IPS-11a (cell line): ENCODE measurements around the gene CGB8.
"Not testable (repeated sequence)": the region's sequence is repeated elsewhere in the genome, so short reads cannot be mapped to it uniquely, and the experiment has no call there.

Experiments
- H3K4me3 ChIP-seq: one replicate; pipeline ENCODE4 v1.5.1; 2013; ENCODE audit warnings: low read depth, low read length, control low read depth

CGB8 gene

DNA sequence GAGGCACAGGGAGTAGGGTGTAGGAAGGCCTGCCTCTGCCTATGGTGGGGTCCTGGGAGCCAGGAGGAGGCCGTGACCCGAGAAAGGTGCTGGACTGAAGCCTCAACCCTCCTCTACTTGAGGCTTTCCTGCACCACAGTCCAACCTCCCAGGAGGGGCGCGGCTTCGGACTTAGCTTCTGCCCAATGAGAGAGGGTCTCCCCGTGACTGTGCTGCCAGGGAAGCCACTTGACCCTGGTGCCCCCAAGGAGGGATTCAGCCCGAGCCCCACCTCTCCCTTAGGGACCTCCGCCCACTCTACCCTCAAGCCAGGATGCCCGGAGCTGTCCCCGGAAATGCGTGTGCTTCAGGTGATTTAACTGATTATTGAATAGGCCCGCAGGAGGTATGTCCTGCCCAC is at the start of gene CGB8:
Gene CGB8 (minus strand): TSS at position 101 of the 400 bp plus-strand sequence. CDS start 372 bp downstream, outside the sequence.
- not testable (repeated sequence) for H3K4me3 ChIP-seq

DNA sequence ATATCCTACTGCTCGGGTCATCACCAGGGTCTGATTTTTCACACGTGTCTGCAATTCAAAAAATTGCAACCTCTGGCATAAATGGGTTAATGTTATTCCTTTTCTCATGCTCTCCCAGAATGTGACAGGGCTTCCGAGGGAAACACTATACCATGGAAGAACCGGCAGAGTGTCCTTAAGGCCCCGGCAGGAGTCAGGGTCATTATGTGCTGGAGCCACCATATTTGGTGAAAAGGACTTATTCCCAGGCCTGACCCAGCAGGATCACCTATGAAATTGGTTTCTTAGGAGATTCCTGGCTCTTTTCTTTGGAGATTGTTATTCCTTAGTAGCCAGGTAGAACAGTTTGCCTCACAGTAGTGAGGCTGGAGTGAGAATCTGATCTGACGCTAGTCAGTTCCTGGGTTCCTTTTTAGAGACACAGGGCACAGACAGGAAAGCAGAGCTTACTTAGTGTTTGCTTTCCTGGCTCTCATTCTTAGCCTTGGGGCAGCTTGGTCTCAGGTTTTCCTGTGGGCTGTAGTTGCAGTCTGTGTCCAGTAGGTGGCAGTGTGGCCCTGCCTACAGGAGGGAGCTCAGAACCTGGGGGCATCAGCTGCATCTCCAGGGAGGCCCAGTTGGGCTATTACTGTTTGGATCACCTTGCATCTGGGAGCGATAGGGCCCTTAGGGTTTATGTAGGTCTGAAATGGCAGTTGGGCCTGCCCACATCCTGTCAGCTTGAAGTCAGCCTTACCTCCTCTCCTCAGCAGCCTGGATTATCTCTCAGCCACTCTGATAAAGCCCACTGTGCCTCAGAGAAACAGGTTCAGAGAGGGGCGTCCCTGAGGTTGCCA is 48.8 kb upstream of the CGB8 start:
- no peak overlapping the region for H3K4me3 ChIP-seq

DNA sequence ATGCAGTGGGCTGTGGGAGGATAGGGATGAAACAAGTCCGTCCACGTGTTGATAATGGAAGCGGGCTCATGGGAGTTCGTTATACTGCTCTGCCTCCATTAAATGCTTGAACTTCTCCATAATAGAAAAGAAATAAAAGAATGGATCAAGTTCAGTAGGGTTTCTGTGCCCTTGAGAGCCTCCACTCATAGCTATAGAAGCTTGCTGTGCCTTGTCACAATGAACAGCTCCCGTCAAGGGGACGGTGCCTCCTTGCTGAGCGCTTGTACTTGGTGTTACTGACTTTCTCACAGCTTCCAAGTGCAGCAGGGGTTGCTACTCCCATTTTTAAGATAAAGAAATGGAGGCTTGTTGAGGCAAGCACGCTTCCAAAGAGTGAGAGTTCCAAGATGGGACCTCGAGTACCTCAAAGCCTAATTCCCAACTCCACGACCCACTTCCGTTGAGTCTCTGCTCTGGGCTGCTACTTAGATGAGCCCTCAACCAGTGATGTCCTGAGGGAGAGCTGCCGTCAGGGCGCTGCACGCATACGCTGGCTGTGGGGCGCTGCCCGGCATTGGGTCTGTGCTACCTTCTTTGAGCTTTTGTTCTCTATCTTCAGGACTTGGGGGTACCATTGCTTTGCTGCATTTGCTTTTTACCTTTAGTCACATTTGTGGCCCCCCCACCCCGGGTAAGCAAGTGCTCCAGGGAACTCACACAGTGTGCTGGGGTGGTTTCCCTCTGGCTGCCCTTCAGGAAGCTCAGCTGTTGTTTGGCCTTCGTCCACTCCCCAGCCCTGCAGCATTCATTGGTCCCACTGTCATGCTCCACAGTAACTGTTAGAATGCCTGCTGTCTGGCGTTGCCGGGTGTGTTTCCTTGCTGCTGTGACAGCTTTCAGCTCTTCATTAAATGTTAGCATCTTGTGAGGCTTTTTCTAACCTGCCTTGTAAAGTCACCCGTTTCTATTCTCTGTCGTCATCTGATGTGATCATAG is 45.9 kb upstream of the CGB8 start:
- no peak overlapping the region for H3K4me3 ChIP-seq

DNA sequence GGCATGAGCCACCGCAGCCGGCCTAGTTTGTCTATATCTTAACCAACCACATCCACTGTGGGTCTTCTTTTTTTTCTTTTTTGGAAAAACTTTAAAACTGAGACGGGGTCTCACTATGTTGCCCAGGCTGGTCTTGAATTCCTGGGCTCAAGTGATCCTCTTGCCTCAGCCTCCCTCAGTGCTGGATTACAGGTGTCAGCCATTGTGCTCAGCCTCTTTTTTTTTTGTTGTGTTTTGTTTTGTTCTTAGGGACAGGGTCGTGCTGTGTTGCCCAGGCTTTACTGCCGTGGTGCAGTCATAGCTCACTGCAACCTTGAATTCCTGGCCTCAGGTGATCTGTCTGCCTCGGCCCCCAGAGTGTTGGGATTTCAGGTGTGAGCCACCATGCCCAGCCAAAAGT is 43.8 kb upstream of the CGB8 start:
- no peak overlapping the region for H3K4me3 ChIP-seq

DNA sequence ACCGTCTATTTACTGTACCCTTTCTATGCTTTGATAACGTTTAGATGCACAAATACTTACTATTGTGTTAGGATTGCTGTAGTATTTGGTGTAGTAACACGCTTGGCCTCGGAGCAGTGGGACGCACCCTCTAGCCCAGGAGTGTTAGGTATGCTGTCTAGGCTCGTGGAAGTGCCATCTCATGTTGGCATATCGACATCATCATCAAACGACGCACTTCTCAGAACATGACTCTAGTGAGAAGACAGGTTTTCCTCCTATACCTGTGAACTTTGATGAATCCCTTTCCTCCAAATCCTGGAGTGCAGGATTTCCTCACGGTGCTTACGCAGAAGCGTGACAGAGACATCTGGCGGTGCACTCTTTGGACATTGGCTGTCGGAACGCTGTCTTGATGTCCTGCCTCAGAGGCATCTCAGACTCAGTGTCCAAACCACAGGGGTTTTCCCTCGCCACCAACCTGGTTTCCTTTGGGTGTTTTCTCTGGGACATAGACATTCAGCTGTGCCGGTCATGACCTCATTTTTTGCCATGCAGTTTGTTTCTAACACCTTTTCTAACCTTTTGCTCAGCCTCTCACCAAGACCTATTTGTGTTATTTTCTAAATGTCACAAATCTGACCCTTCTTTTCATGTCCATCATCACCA is 42.6 kb upstream of the CGB8 start:
- H3K4me3 ChIP-seq: no peak overlapping the region

DNA sequence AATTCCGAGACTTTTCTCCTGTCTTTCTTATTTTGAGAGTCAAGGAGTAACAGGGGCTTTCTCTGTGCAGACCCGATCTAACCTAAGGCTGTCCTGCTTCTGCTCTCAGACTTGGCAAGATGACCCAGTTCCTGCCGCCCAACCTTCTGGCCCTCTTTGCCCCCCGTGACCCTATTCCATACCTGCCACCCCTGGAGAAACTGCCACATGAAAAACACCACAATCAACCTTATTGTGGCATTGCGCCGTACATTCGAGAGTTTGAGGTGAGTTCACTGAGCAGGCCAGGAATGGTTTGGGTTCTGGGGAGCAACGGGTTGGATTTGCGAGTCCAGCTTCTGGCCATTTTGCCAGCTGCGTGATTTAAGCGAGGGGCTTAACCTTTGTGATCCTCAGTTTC is 37.4 kb upstream of the CGB8 start:
- peak overlapping the region; percentile 94 for H3K4me3 ChIP-seq

DNA sequence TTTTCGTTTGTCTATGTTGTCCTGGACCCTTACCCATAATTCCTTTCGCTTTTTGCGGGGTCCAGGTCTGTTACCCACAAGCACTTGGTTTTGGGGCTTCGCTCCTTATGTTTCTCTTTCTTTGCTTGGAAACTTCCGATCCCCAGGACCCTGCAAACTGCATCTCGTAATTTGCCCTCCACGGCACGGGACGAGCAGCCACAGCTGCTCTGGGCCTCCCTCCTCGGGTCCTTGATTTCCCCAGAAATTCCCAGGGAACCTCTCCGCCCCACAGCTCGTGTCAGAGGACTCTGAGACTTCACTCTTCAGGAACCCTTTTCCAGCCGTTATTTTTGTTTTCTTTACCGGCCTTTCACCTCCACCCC is 36.9 kb upstream of the CGB8 start:
- peak overlapping the region; percentile 94 for H3K4me3 ChIP-seq

DNA sequence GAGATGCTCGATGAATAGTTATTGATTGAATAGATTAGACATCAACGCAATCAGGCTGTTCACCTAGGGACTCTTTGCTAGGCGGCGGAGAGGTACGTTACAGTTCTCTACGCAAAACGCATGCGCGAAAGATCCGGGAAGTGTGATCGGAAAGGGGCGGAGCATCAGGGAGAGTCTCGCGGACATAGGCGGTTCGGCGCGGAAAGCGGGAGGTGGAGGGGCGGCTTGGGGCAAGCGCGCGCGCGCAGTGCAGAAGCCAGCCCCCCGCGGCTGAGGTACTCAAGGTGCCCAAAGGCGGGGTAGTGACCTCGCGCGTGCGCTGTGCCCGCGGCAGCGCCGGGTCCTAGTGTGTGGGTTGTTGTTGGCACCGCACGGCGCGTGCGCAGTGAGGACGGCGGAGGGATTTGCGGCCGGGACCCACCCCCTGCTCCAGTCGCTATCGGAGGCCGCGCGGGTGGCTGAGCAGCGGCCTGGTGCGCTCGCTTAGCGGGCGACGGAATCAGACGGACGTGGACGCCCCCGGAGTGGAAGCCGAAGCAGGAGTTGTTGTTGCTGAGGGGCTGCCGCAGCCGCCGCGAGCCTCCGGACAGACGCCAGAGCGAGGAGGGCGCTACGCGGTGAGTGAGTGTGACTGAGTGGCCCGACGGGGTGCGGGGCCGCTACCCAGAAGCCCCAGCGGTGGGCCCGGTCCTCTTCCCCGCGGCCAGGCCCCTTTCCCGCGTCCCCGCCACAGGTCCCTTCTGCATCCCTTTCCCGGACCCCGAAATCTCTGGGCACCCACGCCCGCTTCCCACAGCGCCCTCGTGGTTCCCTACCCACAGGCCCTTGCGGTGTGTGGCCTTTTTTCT is 36.3 kb upstream of the CGB8 start, which contains the start of gene SNRNP70:
Gene SNRNP70 (plus strand): TSS at position 432 of the 848 bp plus-strand sequence. CDS start 964 bp downstream, outside the sequence.
- peak within 1 kb of the TSS; percentile 94 for H3K4me3 ChIP-seq

DNA sequence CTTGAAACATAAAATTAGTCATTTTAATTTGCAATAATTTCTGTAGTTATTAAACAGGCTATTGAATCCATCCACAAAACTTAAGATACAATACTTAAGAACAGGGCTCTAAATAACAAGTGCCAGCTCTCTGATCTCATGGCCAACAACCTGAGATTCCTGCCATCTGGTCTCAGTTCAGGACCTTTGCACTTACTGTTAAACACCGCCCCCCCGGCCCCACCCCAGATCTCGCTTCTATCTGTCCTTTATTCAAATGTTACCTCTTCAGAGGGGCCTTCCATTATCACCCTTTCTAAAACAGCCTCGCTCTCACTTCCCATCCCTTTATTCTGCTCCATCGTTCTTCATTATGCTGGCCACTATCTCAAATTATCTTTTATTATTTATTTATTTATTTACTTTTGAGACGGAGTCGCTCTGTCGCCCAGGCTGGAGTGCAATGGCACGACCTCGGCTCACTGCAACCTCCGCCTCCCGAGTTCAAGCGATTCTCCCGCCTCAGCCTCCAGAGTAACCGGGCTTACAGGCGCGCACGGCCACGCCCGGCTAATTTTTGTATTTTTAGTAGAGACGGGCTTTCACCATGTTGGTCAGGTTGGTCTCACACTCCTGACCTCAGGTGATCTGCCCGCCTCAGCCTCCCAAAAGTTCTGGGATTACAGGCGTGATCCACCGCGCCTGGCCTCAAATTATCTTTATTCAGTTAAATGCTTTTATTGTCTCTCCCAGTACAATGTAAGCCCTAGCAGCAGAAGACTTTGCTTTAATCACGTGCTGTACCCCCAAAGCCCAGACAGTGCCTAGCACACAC is 35.5 kb upstream of the CGB8 start:
- H3K4me3 ChIP-seq: no peak overlapping the region

DNA sequence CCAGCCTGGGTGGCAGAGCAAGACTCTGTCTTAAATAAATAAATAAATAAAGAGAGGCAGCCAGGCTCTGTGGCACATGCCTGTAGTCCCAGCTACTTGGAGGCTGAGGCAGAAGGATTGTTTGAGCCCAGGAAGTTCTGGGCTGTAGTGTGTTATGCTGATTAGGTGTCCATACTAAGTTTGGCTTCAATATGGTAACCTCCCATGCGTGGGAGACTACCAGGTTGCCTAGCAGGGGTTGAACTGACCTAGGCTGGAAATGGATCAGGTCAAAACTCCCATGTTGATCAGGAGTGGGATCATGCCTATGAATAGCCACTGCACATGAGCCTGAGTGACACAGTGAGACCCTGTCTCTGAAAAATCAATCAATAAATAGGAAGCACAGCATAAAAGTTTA is 32.4 kb upstream of the CGB8 start:
- no peak overlapping the region for H3K4me3 ChIP-seq

DNA sequence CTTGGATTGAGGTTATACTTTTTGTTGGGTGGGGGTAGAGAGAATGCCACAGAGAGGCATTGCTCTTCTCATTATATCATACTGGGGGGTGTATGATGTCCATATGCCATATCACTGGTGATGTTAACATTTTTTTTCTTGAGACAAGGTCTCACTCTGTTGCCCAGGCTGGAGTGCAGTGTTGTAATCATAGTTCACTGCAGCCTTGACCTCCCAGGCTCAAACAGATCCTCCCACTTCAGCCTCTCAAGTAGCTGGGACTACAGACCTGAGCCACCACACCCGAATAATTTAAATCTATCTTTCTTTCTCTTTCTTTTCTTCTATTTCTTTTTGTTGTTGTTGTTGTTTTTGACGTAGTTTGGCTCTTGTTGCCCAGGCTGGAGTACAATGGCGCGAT is 31.5 kb upstream of the CGB8 start:
- H3K4me3 ChIP-seq: no peak overlapping the region

DNA sequence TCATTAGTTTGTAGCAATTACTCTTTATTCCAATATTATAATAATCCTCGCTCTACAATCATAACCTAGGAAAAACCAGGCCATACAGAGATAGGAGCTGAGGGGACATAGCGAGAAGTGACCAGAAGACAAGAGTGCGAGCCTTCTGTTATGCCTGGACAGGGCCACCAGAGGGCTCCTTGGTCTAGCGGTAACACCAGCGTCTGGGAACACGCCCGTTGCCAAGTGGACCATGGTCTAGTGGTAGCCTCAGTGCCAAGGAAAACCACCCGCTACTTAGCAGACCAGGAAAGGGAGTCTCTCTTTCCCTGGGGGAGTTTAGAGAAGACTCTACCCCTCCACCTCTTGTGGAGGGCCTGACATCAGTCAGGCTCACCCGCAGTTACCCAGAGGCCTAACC is 26.0 kb upstream of the CGB8 start:
- H3K4me3 ChIP-seq: not testable (repeated sequence)

DNA sequence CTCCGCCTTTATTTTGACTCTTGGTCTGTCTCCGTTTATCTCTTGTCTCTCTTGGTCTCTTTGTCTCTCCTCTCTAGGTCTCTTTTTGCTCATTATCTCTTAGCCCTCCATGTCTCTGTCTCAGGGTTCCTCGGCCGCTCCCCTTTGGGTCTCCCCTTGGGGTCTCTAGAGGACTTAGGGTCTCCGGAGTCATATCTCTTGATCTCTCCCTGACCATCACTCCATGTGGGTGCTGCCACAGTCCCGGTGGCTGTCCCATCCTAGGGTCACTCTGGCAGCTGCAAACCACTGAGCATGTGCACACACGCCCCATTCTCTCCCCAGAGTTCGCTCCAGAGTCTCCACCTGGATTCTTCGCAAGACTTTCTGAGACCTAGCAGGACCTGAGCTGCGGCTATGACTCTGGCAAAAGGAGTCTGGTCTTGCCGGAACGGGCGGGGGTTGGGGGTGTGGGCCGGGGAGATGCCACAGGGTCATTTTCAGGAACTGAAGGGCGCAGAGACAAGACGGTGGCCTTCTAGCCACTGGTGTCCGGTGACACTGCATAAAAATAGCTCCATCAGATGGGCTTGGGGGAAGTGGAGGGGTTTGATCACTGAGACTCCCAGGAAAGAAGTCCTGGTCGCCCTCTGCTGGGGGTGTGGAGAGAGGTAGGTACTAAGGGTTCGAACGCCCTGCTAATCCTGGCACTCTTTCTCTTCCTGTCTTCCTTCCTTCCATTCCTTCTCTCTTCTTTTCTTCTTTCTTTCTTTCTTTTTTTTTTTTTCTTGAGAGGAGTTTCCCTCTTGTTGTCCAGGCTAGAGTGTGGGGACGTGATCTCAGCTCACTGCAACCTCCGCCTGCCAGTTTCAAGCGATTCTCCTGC is 24.8 kb upstream of the CGB8 start:
- no peak overlapping the region for H3K4me3 ChIP-seq

DNA sequence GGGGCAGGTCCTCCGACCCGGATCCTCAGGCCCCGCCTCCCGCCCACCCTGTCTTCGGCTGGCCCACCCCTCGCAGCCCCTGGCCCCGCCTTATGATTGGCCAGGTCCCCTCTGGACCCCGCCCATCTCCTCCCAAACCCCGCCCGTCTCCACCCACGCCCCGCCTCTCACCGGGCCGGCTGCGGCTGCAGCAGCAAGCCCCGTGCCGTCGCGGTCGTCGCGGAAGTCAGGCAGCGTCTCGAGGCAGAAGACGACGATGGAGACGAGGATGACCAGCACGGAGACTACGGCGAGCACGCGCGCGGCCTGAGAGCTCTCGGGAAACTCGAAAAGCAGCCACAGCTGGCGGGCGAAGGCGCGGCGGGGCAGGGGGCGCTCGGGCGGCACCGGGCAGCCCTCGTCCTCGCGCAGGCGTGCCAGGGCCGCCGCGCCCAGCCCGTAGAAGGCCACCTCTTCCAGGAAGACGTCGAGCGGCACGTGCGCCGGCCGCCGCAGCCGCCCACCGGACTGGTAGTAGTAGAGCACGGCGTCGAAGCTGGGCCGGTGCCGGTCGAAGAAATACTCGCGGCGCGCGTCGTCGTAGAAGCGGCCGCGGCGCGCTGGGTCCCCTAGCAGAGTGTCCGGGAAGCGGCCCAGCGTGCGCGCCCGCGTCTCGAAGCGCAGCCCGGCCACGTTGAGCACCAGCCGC is 23.1 kb upstream of the CGB8 start:
- no peak overlapping the region for H3K4me3 ChIP-seq

DNA sequence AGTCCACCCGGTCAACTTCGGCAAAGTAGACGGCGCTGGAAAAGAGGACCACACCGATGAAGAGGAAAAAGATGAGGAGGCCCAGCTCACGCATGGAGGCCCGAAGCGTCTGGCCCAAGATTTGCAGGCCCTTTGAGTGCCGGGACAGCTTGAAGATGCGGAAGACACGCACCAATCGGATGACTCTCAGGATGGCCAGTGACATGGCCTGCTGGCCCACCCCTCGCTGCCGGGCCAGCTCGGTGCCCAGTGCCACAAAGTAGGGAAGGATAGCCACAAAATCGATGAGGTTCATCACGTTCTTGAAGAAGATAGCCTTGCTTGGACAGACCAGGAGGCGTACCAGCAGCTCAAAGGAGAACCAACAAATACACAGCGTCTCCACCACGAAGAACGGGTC is 21.5 kb upstream of the CGB8 start:
- H3K4me3 ChIP-seq: no peak overlapping the region

DNA sequence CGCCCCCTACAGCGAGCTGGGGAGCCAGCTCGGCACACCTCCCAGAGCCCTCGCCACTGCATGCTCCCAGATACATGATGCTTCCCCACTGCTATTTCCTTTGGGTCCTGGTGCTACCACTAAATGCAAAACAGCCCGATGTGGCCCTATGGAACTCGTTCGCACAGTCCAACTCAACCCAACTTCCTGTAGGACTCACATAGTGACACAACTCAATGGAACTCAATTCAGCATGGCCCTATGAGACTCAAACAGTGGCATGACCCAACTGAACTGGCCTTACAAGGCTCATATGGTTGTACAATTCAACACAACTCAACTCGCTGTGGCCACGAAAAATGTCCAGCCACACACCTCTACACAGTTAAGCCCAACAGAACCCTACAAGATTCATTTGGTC is 20.1 kb upstream of the CGB8 start:
- no peak overlapping the region for H3K4me3 ChIP-seq

DNA sequence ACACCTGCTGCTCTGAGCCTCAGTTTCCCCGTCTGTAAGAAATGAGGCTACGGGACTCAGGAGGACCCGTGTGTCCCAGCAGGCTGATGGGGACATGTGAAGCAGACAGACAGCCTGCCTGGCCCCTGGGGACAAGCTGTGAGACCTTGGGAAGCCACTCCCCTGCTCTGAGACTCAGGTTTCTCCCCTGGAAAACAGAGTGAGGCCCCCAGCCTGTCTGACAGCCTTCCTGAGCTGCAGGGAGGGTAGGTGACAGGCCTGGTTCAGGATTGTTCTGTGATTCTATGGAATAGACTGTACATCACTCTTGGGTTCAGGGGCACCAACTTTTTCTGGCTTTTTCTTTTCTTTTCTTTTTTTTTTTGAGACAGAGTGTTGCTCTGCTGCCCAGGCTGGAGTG is 18.6 kb upstream of the CGB8 start:
- H3K4me3 ChIP-seq: no peak overlapping the region

DNA sequence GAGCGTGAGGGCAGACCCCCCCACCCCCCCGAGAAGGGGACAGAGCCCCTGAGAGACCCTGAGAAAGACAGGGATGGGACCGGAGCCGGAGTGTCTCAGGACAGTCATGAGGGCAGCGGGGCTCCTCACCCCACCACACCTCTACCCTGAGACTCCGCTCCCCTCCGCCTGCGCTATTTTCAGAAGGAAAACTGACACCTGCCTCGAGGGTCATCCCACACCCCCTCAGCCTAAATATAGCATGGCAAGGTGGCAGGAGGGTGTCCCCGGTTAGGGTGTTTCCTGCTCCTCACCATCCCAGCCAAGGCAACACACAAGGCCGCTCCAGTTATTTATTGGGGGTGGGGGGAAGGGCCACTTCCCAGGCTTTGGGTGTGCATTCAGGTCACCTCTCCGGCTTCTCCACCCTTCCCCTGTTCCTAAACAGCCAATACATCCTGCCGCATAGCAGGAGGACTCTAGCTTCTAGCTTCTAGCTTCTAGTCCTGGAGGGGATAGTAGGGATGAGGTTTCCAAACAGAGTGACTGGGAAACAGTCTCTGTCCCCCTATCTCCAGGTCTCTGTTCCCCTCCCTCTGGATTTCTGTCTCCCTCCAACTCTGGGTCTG is 17.1 kb upstream of the CGB8 start:
- no peak overlapping the region for H3K4me3 ChIP-seq
